ENCODE results near the gene CD226.
A peak's percentile ranks its signal among the peaks of the same experiment; 100 is the strongest.
"Not testable (repeated sequence)": the region's sequence is repeated elsewhere in the genome, so short reads cannot be mapped to it uniquely, and the experiment has no call there.

The CD226 gene

GRCh38 chr18:69947361-69948133, at the start of gene CD226:
Gene CD226 (minus strand): TSS chr18:69947873. CDS start chr18:69947406, 467 bp downstream.
- no peak for DNase-seq (ENCODE audit: low read depth, low spot score)
- no peak within 1 kb of the TSS for H3K27ac ChIP-seq

GRCh38 chr18:69996951-69997798, 49.5 kb upstream of the CD226 start:
- no peak for DNase-seq (ENCODE audit: low read depth, low spot score)
- H3K27ac ChIP-seq = no peak overlapping the region

- H3K27ac ChIP-seq = no peak overlapping the region
- no peak for DNase-seq (ENCODE audit: low read depth, low spot score)
Measured at GRCh38 chr18:69996417-69996816, 48.7 kb upstream of the CD226 start.

- no peak for DNase-seq (ENCODE audit: low read depth, low spot score)
- no peak overlapping the region for H3K27ac ChIP-seq
Measured at GRCh38 chr18:69995774-69996173, 48.1 kb upstream of the CD226 start.

GRCh38 chr18:69992776-69993175, 45.1 kb upstream of the CD226 start:
- DNase-seq (ENCODE audit: low read depth, low spot score) = peak; percentile 53
- H3K27ac ChIP-seq = no peak overlapping the region

- DNase-seq (ENCODE audit: low read depth, low spot score) = no peak
- no peak overlapping the region for H3K27ac ChIP-seq
Measured at GRCh38 chr18:69987870-69988269, 40.2 kb upstream of the CD226 start.

GRCh38 chr18:69985239-69985638, 37.6 kb upstream of the CD226 start:
- H3K27ac ChIP-seq = no peak overlapping the region
- DNase-seq (ENCODE audit: low read depth, low spot score) = no peak

GRCh38 chr18:69982417-69982816, 34.7 kb upstream of the CD226 start:
- no peak for DNase-seq (ENCODE audit: low read depth, low spot score)
- no peak overlapping the region for H3K27ac ChIP-seq

GRCh38 chr18:69981948-69982347, 34.3 kb upstream of the CD226 start:
- H3K27ac ChIP-seq = no peak overlapping the region
- DNase-seq (ENCODE audit: low read depth, low spot score) = no peak

- DNase-seq (ENCODE audit: low read depth, low spot score) = no peak
- no peak overlapping the region for H3K27ac ChIP-seq
Measured at GRCh38 chr18:69980982-69981804, 33.5 kb upstream of the CD226 start.

GRCh38 chr18:69980509-69980908, 32.8 kb upstream of the CD226 start:
- H3K27ac ChIP-seq = no peak overlapping the region
- DNase-seq (ENCODE audit: low read depth, low spot score) = no peak

GRCh38 chr18:69978732-69979715, 31.4 kb upstream of the CD226 start:
- DNase-seq (ENCODE audit: low read depth, low spot score) = no peak
- no peak overlapping the region for H3K27ac ChIP-seq

GRCh38 chr18:69975294-69975693, 27.6 kb upstream of the CD226 start:
- not testable (repeated sequence) for DNase-seq (ENCODE audit: low read depth, low spot score); H3K27ac ChIP-seq

GRCh38 chr18:69974365-69974764, 26.7 kb upstream of the CD226 start:
- no peak overlapping the region for H3K27ac ChIP-seq
- no peak for DNase-seq (ENCODE audit: low read depth, low spot score)

GRCh38 chr18:69969491-69969890, 21.8 kb upstream of the CD226 start:
- DNase-seq (ENCODE audit: low read depth, low spot score) = no peak
- no peak overlapping the region for H3K27ac ChIP-seq

- DNase-seq (ENCODE audit: low read depth, low spot score) = no peak
- H3K27ac ChIP-seq = no peak overlapping the region
Measured at GRCh38 chr18:69968039-69968438, 20.4 kb upstream of the CD226 start.

- DNase-seq (ENCODE audit: low read depth, low spot score) = no peak
- no peak overlapping the region for H3K27ac ChIP-seq
Measured at GRCh38 chr18:69963196-69963595, 15.5 kb upstream of the CD226 start.

- no peak for DNase-seq (ENCODE audit: low read depth, low spot score)
- H3K27ac ChIP-seq = no peak overlapping the region
Measured at GRCh38 chr18:69961718-69962117, 14.0 kb upstream of the CD226 start.

GRCh38 chr18:69958422-69958821, 10.7 kb upstream of the CD226 start:
- no peak for DNase-seq (ENCODE audit: low read depth, low spot score)
- H3K27ac ChIP-seq = no peak overlapping the region

All from epithelial cell of prostate (primary cell).